Activated T-helper 17 cell treated with anti-CD3 and anti-CD28 coated beads, Interleukin-2, amount 50 U/mL, for 72 hours (primary cell): ENCODE measurements around the gene LETM1. TPM values are rescaled to one million over a fixed set of nuclear protein-coding genes. Genes with fewer than 3 reads are reported as not detected.

Experiments
- ATAC-seq: fragments of 150-1000 bp; cut with Tn5 transposase; replicated peaks from 2 replicates; pipeline ENCODE4 v1.10.0; 2021; ENCODE audit warnings: mild to moderate bottlenecking, moderate library complexity
- H3K27ac Mint-ChIP-seq: one replicate; pipeline ENCODE4 v1.8.0; 2022; ENCODE audit warnings: mixed read lengths
- H3K27me3 Mint-ChIP-seq: one replicate; pipeline ENCODE4 v1.8.0; 2022; ENCODE audit warnings: mixed read lengths
- H3K36me3 Mint-ChIP-seq: one replicate; pipeline ENCODE4 v1.8.0; 2022; ENCODE audit warnings: low read depth, mild to moderate bottlenecking, mixed read lengths
- H3K4me1 Mint-ChIP-seq: one replicate; pipeline ENCODE4 v1.8.0; 2022; ENCODE audit warnings: mixed read lengths
- H3K4me3 Mint-ChIP-seq: one replicate; pipeline ENCODE4 v1.8.0; 2022; ENCODE audit warnings: mild to moderate bottlenecking, mixed read lengths
- H3K9me3 Mint-ChIP-seq: one replicate; pipeline ENCODE4 v1.8.0; 2022; ENCODE audit warnings: mixed read lengths
- total RNA-seq, 2 donors: library from RNA; stranded (reverse); gene quantifications; one replicate each; pipeline ENCODE4 v1.2.3, GENCODE V29; 2022

LETM1 gene
- total RNA-seq, 2 donors from 2014 or later, result 21.3 to 71.0 TPM

DNA sequence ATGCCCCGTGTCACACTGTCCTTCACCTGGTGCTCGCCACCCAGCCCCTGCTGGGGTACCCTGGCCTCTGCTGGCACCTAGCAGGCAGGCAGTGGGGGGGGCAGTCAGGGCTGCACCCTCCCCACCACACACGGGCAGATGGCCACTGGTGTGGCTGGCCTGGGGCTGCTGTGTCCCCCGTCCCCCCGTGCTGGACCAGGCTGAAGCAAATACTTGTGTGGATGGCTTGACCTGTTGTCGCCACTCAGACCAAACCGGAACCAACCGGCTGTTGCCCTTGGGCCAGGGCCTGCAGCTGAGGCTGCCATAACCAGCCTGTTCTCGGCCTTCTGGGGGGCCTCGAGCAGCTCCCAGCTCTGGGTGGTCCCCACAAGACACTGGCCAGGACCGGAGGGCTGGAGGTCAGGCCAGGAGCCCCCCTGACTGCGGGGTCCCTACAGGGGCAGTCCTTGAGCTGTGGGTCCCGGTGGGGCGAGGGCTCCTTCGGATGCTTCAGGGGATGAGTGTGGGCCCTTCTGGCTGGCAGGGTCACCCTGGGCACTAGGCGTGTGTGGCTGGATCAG, 58.6 kb downstream of the LETM1 start:
- H3K4me1 Mint-ChIP-seq, result no peaks in the 10 kb centered on the region
- peaks cover 5% of the 10 kb centered on the region for H3K27me3 Mint-ChIP-seq
- H3K27ac Mint-ChIP-seq, result no peak overlapping the region
- ATAC-seq, result no peak
- no peaks in the 10 kb centered on the region for H3K36me3 Mint-ChIP-seq
- H3K9me3 Mint-ChIP-seq, result no peaks in the 10 kb centered on the region
- H3K4me3 Mint-ChIP-seq, result no peak overlapping the region

DNA sequence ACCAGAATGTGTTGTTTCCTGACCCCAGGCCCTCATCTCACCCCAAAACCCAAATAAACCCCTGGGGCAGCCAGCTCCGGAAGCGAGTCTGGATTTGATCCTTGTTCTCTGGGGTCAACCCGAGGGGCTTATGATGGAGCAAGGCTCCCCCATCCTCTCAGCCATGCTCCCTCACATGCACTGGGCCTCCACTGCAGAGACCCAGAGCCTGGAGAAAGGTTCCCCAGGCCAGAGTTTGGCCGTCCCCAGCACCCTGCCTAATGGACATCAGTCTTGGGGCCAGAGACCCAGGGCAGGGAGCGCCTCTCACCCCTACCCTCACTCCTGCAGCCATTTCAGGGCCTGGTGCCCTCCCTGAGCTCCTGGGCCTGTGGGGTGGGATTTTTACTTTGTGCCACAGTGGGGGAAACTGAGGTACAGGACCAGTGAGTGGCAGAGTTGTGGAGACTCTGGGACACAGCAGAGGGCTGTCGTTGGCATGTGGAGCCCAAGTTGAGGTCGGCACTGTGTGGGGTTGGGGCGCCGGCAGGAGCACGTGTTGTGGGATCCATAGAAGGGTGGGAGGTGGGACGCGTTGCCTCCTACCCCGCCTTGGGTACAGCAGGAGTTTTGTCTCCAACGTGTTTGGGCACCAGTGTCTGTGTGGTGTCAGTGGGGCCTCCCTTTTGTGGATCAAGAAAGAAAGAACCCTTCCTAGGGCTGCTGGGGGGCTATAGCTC, 59.3 kb downstream of the LETM1 start:
- Mint-ChIP-seq H3K36me3 (no peaks in the 10 kb centered on the region), H3K4me3 (no peak overlapping the region)

DNA sequence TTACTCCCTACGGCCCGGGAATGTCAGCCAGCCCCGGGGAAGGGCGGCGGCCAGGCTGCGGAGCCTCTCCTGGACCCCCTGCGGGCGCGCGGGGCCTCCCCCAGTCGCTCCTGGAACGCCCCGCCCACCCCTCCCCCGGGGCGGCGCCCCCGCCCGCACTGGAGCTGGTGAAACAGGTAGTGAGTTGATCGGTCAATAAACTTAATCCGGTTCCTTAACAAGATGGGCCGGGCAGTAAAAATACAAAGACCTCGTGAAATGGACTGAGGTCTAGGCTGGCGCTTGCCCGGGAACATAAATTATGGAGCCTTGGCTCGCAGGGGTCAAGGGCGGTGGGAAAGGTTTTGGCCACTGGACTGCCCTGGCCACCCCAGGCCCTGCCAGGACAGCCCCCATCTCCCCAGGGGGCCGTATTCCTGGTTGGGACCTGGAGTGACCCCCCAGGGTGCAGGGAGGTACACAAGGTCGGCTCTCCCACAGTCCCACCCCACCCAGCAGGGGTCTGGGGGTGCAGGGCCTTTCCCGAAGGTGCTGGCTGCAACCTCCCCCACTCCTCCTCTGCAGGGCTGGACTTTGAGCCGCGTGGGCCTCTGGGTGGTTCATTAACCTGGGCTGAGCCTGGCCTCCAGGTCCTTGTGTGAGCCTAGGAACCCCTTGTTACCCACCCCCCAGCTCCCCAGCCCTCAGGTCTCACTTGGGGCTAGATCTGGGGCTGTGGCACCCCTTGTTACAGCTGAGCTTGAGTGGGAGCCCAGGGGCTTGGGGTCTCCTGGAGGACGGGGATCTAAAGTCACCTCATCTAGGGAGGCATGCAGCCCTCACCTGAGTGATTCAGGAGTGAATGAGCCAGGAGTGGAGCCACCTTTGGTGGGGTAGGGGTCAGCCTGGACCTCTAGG, 60.4 kb downstream of the LETM1 start:
- Mint-ChIP-seq H3K27me3 (peaks cover 5% of the 10 kb centered on the region), H3K36me3 (no peaks in the 10 kb centered on the region), H3K4me1 (no peaks in the 10 kb centered on the region), H3K9me3 (no peaks in the 10 kb centered on the region), H3K4me3 (no peak overlapping the region), H3K27ac (no peak overlapping the region)
- no peak for ATAC-seq

More for the DNA sequence above, 59.3 kb downstream of the LETM1 start:
- peaks cover 5% of the 10 kb centered on the region for H3K27me3 Mint-ChIP-seq
- no peaks in the 10 kb centered on the region for H3K4me1 Mint-ChIP-seq
- H3K9me3 Mint-ChIP-seq, result no peaks in the 10 kb centered on the region
- no peak overlapping the region for H3K27ac Mint-ChIP-seq
- no peak for ATAC-seq

DNA sequence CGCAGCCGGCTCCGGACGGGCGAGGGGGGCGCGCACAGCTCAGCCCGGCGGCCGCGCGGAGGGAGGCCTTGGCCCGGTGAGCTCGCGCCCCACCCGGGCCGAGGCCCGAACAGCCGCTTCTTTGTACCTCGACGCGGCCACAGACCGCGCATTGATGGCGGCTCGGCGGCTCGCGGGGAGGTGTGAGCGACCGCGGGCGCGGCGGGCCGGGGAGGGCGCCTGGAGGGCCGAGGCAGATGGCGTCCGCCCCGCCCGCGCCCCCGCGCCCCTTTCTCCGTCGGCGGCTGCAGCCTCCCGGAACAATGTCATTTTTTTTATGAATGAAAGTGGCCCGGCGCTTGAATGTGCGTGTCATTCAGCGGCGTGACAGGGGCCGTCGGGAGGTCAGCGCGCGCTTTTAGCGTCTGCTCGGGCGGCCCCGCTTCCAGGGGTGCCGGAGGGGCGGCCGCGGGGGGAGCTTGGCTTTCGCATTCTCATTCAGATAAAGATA, 61.1 kb downstream of the LETM1 start:
- no peak overlapping the region for H3K27ac Mint-ChIP-seq
- no peaks in the 10 kb centered on the region for H3K4me1 Mint-ChIP-seq
- no peak overlapping the region for H3K4me3 Mint-ChIP-seq
- ATAC-seq, result no peak
- no peaks in the 10 kb centered on the region for H3K36me3 Mint-ChIP-seq
- H3K27me3 Mint-ChIP-seq, result peaks cover 5% of the 10 kb centered on the region
- no peaks in the 10 kb centered on the region for H3K9me3 Mint-ChIP-seq

DNA sequence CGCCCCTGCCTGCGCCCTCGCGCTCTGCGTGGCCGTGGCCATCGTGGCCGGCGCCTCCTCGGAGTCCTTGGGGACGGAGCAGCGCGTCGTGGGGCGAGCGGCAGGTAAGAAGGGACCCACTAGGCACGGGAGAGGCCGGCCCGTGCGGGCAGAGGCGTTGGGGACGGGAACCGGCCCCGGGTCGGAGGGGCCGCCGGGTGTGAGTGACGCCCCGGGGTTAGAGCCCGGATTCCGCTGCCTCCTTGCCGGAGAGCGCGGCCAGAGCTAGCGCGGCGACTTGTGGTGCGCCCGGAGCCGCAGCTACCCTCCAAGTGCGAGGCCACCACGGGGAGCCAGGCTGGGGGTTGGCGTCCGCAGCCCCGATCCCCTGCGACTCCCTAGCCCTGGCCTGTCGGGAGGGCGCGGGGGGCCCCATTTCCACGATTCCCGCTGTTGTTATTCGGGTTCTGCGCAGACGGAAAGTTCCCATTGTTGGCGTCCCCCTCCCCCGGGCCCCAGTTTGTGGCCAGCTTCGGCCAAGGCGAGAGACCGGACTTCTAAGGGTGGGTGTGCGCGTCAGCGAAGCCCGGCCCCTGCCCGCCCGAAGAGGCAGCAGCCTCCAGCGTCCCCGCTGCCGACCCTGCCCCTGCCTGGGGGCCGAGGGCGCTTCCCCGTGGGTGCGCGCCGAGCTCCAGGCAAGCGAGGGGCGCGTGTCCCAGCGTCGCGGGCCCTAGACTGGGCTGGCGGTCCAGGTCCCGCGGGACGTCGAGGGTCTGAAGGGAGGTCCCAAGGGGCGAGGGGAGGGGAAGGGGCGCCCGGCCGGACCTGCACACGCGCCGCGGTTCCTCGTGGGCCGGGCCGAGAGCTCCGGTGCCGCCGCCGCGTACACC, 61.8 kb downstream of the LETM1 start:
- Mint-ChIP-seq H3K27me3 (peaks cover 5% of the 10 kb centered on the region), H3K4me1 (no peaks in the 10 kb centered on the region), H3K36me3 (no peaks in the 10 kb centered on the region), H3K4me3 (no peak overlapping the region), H3K9me3 (no peaks in the 10 kb centered on the region), H3K27ac (no peak overlapping the region)
- ATAC-seq, result no peak

DNA sequence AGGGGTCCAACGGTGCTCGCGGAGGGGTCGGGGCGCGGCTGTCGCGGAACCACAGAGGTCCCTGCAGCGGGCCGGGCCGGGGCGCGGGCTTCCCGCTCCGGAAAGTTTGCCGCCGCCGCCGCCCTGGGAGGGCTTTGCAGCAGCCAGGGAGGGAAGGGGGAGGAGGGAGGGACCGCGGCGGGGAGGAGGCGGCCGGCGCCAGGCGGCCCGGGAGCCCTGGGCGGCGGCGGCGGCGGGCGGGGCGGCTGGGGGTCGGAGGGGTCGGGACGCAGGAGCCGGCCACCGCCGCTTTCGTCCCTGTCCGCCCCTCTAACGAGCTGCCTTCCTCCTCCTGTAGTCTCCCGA, 62.5 kb downstream of the LETM1 start:
- peak; percentile 52 for ATAC-seq
- Mint-ChIP-seq H3K9me3 (no peaks in the 10 kb centered on the region), H3K4me3 (no peak overlapping the region), H3K36me3 (no peaks in the 10 kb centered on the region), H3K27ac (no peak overlapping the region), H3K4me1 (no peaks in the 10 kb centered on the region), H3K27me3 (peaks cover under 1% of the 10 kb centered on the region)

DNA sequence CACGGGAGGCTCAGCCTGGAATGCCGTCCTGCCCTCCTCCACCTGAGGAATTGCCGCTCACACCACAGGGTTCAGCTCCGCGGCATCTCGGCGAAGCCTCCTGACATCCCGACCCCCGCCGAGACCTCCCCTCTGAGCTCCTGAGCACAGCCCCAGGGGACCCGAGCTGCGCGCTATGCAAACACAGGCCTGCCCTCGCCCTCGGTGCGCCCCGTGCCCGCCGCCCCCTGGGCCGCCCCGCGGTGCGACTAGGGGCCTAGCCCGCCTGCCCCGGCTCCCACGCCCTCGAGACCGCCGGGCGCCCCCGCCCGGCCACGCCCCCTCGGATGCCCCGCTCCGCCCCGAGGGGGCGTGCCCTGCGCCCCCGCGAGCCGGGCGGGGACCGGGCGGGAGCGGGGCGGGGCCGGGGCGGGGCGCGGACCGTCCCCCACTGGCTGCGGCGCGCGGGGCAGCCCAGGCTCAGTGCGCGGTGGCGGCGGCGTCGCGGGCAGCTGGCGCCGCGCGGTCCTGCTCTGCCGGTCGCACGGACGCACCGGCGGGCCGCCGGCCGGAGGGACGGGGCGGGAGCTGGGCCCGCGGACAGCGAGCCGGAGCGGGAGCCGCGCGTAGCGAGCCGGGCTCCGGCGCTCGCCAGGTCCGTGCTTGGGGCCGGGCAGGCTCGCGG, 63.0 kb downstream of the LETM1 start, which contains the start of gene FGFR3:
Gene FGFR3 (plus strand): TSS at position 462 of the 664 bp plus-strand sequence. CDS start 642 bp downstream, outside the sequence.
- ATAC-seq, result peak; percentile 79
- Mint-ChIP-seq H3K4me1 (no peaks in the 10 kb centered on the region), H3K9me3 (no peaks in the 10 kb centered on the region), H3K27me3 (no peaks in the 10 kb centered on the region), H3K36me3 (no peaks in the 10 kb centered on the region), H3K4me3 (peak within 1 kb of the TSS; percentile 26), H3K27ac (no peak within 1 kb of the TSS)

DNA sequence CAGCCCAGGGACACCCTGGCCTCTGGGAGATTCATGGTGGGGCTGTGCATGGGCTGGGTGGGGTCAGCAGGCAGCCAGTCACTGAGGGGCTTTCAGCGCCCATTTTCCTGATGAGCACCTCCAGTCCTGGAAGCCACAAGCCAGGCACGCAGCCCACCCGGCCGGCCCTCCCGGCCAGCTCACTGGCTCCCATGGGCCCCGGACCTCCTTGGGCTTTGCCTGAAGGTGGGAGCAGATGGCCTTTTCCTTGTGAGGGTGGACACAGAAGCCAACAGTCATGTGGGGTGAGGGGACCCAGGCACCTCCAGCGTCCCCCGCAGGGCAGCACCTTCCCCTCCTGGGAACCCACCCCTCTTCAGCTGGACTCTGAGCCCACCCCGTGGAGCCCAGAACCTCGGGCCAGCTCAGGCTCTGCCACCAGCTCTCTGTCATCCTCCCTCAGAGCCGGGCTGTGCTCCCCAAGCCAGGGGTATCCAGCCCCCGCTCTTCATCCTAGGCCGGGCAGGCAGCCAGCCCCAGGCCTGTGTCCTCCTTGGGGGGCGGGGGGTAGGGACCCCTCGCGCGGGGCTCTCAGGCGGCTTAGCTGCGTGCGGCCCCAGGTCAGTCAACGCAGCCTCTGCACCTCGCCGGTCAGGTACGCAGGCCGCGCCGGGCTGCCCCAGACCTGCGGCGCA, 63.7 kb downstream of the LETM1 start:
- Mint-ChIP-seq H3K27me3 (no peaks in the 10 kb centered on the region), H3K4me3 (peak overlapping the region; percentile 26)
- no peak for ATAC-seq

DNA sequence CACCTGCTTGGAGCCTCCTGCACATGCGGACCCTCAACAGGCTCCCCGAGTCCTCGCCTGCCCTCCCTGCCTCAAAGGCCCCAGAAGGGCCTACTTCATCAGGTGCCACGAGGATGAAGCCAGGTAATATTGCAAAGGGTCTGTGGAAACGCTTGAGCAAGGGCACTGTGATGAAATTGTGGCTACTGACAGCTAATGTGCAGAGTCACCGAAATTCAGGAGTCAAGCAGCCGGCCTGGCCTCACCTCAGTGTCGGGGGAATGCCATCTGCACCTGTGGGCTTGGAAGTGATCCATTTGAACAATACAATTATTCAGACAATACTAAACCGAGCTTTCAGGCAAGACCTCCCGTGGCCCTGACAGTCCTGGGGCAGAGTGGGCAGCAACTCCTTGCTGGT, 66.0 kb downstream of the LETM1 start:
- no peaks in the 10 kb centered on the region for H3K9me3 Mint-ChIP-seq
- no peaks in the 10 kb centered on the region for H3K4me1 Mint-ChIP-seq
- H3K36me3 Mint-ChIP-seq, result no peaks in the 10 kb centered on the region
- H3K27ac Mint-ChIP-seq, result no peak overlapping the region
- no peak for ATAC-seq
- no peaks in the 10 kb centered on the region for H3K27me3 Mint-ChIP-seq
- no peak overlapping the region for H3K4me3 Mint-ChIP-seq

More for the DNA sequence above, 63.7 kb downstream of the LETM1 start:
- H3K4me1 Mint-ChIP-seq, result no peaks in the 10 kb centered on the region
- H3K9me3 Mint-ChIP-seq, result no peaks in the 10 kb centered on the region
- H3K27ac Mint-ChIP-seq, result no peak overlapping the region
- no peaks in the 10 kb centered on the region for H3K36me3 Mint-ChIP-seq

DNA sequence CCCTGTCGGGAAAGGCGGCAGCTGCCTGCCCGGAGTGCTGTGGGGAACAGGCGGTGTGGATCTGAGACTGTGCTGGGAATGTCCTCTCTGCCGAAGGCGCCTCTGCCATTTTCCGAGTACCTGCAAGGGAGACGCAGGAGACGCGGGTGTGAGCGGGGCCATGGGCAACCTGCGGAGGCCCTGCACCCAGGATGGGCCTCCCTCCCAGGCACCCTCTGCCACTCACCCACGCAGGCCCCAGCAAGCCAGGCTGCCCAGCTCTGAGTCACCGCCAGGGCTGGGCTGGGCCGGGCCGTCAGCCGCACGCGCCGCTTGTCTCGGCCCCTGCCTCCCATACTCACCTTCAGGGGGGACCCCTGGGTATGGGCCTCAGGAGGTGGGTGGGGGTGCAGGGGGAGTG, 66.4 kb downstream of the LETM1 start:
- Mint-ChIP-seq H3K27me3 (no peaks in the 10 kb centered on the region), H3K27ac (no peak overlapping the region), H3K9me3 (no peaks in the 10 kb centered on the region), H3K36me3 (no peaks in the 10 kb centered on the region), H3K4me1 (no peaks in the 10 kb centered on the region), H3K4me3 (no peak overlapping the region)
- no peak for ATAC-seq

DNA sequence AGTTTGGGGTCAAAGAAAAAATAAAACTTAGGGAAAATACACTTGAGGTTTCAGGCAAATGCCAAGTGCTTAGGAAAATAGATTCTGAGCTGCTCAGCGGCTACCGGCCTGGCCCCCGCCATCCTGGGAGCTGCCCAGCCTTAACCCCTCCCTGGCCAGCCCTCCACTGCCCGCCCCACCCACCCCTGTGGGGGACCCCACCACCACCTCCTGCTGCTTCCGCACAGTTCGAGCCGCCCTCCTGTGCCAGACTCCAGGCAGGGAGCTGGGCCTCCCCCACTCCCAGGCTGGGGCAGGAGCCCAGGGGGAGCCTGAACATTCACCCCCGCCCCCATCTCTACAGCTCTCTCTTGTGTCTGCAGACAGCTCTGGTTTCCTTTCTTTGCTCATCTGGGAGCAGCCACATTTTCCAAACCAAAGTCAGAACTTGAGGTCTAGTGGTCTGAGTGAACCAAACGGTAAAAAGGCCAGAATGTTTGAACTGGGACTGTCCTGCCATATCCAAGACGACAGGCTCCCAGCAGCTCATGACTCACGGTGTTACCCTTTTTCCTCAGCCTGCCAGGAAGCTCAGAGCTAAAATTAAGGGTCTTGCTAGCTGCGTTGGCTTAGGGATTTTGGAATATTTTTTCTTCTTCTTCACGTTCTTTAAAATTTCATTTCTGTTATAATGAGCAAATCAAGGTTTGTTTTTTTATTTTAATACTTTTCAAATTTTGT, 67.5 kb downstream of the LETM1 start:
- Mint-ChIP-seq H3K36me3 (no peaks in the 10 kb centered on the region), H3K9me3 (no peaks in the 10 kb centered on the region), H3K27me3 (no peaks in the 10 kb centered on the region), H3K27ac (no peak overlapping the region), H3K4me1 (no peaks in the 10 kb centered on the region), H3K4me3 (no peak overlapping the region)
- ATAC-seq, result no peak

DNA sequence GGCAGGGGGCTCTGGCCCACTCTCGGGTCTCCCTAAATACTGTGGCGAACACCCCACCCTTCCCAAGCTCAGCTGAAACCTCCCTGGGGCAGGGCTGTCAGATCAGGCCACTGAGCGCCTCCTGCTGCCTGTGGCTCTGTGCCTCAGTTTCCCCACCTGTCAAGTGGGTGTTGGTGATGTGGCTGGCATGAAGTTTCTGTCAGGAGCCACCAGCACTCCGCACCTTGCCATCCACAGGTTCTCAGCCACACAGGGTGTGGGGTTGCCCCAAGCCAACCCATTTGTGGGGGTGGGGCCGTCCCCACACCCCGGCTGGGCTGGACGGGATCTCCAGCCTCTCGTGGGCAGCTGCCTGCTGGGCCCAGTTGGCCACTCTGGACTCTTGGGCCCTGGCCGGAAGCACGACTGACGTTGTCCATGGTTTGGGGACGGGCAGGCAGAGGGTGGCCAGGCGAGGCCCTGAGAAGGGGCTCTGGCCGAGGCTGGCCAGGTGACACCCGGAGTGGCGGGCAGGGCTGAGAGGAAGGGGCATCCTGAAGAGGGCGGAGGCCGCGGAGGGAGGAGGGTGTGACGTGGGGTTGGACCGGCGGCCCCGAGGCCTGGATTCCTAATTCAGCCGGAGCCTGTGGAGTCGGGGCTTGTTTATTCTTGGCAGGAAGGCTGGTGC, 68.4 kb downstream of the LETM1 start:
- no peak for ATAC-seq
- Mint-ChIP-seq H3K27me3 (no peaks in the 10 kb centered on the region), H3K9me3 (no peaks in the 10 kb centered on the region), H3K27ac (no peak overlapping the region), H3K4me1 (no peaks in the 10 kb centered on the region), H3K36me3 (no peaks in the 10 kb centered on the region), H3K4me3 (no peak overlapping the region)
